CD4-positive, alpha-beta memory T cell (primary cell): ENCODE data around the gene POMP. TPM values are rescaled to one million over a fixed set of nuclear protein-coding genes. Genes with fewer than 3 reads are reported as not detected.

Experiments used
- CTCF ChIA-PET: fragments of 350-600 bp; sonication (Branson Sonifier 250); formaldehyde crosslinking; loops from one replicate; lab custom pipeline; 2021; ENCODE audit warnings: inconsistent platforms; ENCODE audit not compliant: partially characterized antibody; lab: Charles Lee
- POLR2A ChIA-PET: fragments of 350-600 bp; sonication (Branson Sonifier 250); formaldehyde crosslinking; loops from one replicate; lab custom pipeline; 2021; ENCODE audit not compliant: partially characterized antibody; lab: Charles Lee
- DNase-seq, 5 donors: peaks; one replicate each; pipeline versions ENCODE4 v3.0.0 to v3.0.0-alpha.2; 2020 to 2022; ENCODE audit warnings: mixed read lengths in 1 of 5
- H3K27ac ChIP-seq: one replicate; pipeline ENCODE4 v1.7.0; 2013; ENCODE audit warnings: low read depth, low read length
- H3K27me3 ChIP-seq: 2 replicates; pipeline ENCODE4 v1.7.0; 2013; ENCODE audit warnings: mild to moderate bottlenecking, low read length, moderate library complexity; ENCODE audit not compliant: insufficient read depth
- H3K36me3 ChIP-seq: 2 replicates; pipeline ENCODE4 v1.7.0; 2013; ENCODE audit warnings: mild to moderate bottlenecking, low read length, moderate library complexity; ENCODE audit not compliant: insufficient read depth
- H3K4me1 ChIP-seq: 2 replicates; pipeline ENCODE4 v1.7.0; 2013; ENCODE audit warnings: mild to moderate bottlenecking, low read length, moderate library complexity; ENCODE audit not compliant: insufficient read depth
- H3K4me3 ChIP-seq, 2 donors: one replicate each; pipeline ENCODE4 v1.7.0; 2013; ENCODE audit warnings: low read length in 2 of 2, mild to moderate bottlenecking in 1 of 2
- H3K9me3 ChIP-seq, 2 donors: one replicate each; pipeline ENCODE4 v1.7.0; 2013; ENCODE audit warnings: low read length in 2 of 2, control low read depth in 1 of 2; ENCODE audit not compliant: control insufficient read depth in 1 of 2
- H3K27ac Mint-ChIP-seq, 7 donors: one replicate each; pipeline ENCODE4 v1.8.0; 2020 to 2021; ENCODE audit warnings: mixed read lengths in 7 of 7, mild to moderate bottlenecking in 6 of 7, inconsistent platforms in 3 of 7, moderate library complexity in 3 of 7
- H3K27me3 Mint-ChIP-seq, 2 donors: one replicate each; pipeline ENCODE4 v1.8.0; 2020 to 2021; ENCODE audit warnings: mixed read lengths in 2 of 2
- H3K36me3 Mint-ChIP-seq, 2 donors: one replicate each; pipeline ENCODE4 v1.8.0; 2020 to 2021; ENCODE audit warnings: mixed read lengths in 2 of 2, inconsistent platforms in 1 of 2, mild to moderate bottlenecking in 1 of 2
- H3K4me1 Mint-ChIP-seq, 4 donors: one replicate each; pipeline ENCODE4 v1.8.0; 2020 to 2021; ENCODE audit warnings: mixed read lengths in 4 of 4, mild to moderate bottlenecking in 1 of 4
- H3K4me3 Mint-ChIP-seq, 8 donors: one replicate each; pipeline ENCODE4 v1.8.0; 2020 to 2021; ENCODE audit warnings: mixed read lengths in 8 of 8, mild to moderate bottlenecking in 7 of 8, moderate library complexity in 6 of 8, inconsistent platforms in 3 of 8
- H3K9me3 Mint-ChIP-seq, 8 donors: one replicate each; pipeline ENCODE4 v1.8.0; 2020 to 2021; ENCODE audit warnings: mixed read lengths in 8 of 8, mild to moderate bottlenecking in 5 of 8, inconsistent platforms in 3 of 8, moderate library complexity in 1 of 8
- intact Hi-C: fragments of 100-400 bp; cut with micrococcal nuclease; formaldehyde crosslinking; loops from one replicate; pipeline ENCODE4 v1.15.1; 2023
- polyA plus RNA-seq, 2 donors: library from polyadenylated mRNA; unstranded; fragments of 300-500 nt; fragmentation: Illumina TruSeq; gene quantifications; one replicate each; pipeline ENCODE4 v1.2.3, GENCODE V29; 2021
- total RNA-seq, 2 experiments: library from RNA; stranded (reverse); gene quantifications; one replicate each; pipeline ENCODE4 v1.2.3, GENCODE V29; 2021

POMP gene
- total and polyA plus RNA-seq, 4 experiments from 2014 or later: 23.0 to 109 (median 56.1) TPM

DNA sequence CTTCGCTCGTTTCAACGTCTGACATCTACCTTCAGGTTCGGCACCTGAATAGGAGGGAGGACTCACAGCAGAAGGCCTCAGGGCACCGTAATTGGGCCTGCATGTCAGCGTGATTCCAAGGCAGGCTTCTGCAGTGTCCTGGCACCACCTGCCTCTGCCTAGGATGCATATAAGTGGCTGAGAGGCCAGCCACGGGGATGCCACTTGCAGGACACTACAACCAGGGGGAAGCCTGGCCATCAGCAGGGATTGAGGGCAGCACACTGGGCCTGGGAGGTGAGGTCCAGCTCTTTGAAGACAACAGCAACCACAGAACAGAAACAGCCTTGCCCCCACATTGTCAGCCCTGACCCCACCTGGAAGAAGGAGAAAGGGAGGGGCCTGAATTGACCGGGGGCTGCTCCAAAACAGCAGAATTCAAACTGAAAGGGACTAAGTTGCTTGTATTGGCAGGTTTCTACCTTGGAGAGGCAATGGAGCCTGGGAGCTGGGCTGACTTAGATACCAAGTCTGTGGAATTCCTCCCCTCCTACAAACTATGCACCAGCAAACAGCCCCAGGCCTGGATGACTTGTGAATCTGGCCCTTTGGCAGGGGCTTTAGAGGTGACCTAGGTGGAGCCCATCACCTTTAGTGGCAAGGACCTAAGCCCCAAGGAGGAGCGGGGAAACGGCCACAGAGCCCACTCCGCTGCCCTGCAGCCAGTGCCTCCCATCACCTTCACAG lies 34.1 kb upstream of the POMP start:
- Histone ChIP-seq H3K36me3 (no peaks in the 10 kb centered on the region), H3K4me1 (no peaks in the 10 kb centered on the region), H3K27me3 (no peaks in the 10 kb centered on the region), H3K27ac (no peak overlapping the region), H3K9me3 (no peaks in the 10 kb centered on the region), H3K4me3 (no peak overlapping the region)
- DNase-seq: no peak
- peaks cover 0 to 2% of the 10 kb centered on the region in 2 donors for H3K27me3 Mint-ChIP-seq
- ChIA-PET CTCF (no interaction called here), POLR2A (no interaction called here)
- H3K9me3 Mint-ChIP-seq: no peaks in the 10 kb centered on the region
- H3K4me1 Mint-ChIP-seq: peaks cover 0 to 5% (median 2%) of the 10 kb centered on the region in 4 donors
- no peak overlapping the region for H3K27ac Mint-ChIP-seq
- H3K36me3 Mint-ChIP-seq: no peaks in the 10 kb centered on the region
- H3K4me3 Mint-ChIP-seq: no peak overlapping the region
- intact Hi-C loops: no loop called here

DNA sequence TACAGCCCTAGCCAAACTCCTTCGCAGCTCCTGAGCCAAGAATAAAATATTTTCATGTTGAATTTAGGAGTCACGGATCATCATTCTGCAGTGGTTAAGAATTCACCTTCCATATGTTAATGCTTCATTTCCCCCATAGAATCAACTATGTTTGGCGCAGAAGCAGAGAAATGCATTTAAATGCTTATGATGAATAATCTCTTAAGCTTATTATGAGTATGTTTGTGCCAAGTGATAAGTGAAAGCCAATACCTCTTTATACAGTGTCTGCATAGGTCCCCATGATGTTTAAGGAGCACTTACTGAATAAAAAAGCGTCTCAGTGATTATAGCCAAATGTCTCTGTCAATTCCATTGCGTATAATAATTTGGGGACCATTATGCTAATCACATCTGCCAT lies 32.7 kb upstream of the POMP start:
- Mint-ChIP-seq H3K36me3 (no peaks in the 10 kb centered on the region), H3K27ac (no peak overlapping the region), H3K9me3 (no peaks in the 10 kb centered on the region), H3K4me1 (peaks cover 0 to 5% (median 2%) of the 10 kb centered on the region in 4 donors), H3K4me3 (no peak overlapping the region), H3K27me3 (peaks cover 2 to 3% of the 10 kb centered on the region in 2 donors)
- CTCF ChIA-PET: no interaction called here
- Histone ChIP-seq H3K4me1 (no peaks in the 10 kb centered on the region), H3K27me3 (no peaks in the 10 kb centered on the region), H3K36me3 (no peaks in the 10 kb centered on the region), H3K27ac (no peak overlapping the region), H3K4me3 (no peak overlapping the region), H3K9me3 (no peaks in the 10 kb centered on the region)
- intact Hi-C loops: no loop called here
- POLR2A ChIA-PET: no interaction called here
- DNase-seq: no peak

DNA sequence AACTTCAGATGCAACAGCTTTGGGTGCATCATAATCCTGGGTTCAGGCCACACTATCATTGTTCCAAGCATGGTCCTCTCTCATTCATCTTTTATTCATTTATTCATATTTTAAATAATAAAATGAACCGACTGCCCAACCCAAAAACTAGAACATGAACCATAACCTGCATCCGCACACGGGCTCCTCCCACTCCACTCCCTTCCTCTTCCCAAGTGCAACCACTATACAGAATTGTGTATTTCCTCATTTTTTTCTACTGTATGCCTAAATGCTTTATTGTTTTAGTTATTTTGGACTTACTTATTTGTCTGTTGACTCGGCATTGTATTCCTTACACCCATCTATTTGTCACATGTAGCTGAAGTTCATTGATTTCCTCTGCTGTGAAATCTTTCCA lies 30.7 kb upstream of the POMP start:
- H3K9me3 Mint-ChIP-seq: no peaks in the 10 kb centered on the region
- POLR2A ChIA-PET: no interaction called here
- Histone ChIP-seq H3K4me1 (no peaks in the 10 kb centered on the region), H3K9me3 (no peaks in the 10 kb centered on the region), H3K36me3 (no peaks in the 10 kb centered on the region), H3K4me3 (no peak overlapping the region), H3K27ac (no peak overlapping the region), H3K27me3 (no peaks in the 10 kb centered on the region)
- no peak overlapping the region for H3K27ac Mint-ChIP-seq
- no peaks in the 10 kb centered on the region for H3K36me3 Mint-ChIP-seq
- no peak for DNase-seq
- CTCF ChIA-PET: no interaction called here
- H3K4me3 Mint-ChIP-seq: no peak overlapping the region
- intact Hi-C loops: no loop called here
- peaks cover 0 to 5% (median 2%) of the 10 kb centered on the region in 4 donors for H3K4me1 Mint-ChIP-seq
- peaks cover 0 to 3% of the 10 kb centered on the region in 2 donors for H3K27me3 Mint-ChIP-seq

DNA sequence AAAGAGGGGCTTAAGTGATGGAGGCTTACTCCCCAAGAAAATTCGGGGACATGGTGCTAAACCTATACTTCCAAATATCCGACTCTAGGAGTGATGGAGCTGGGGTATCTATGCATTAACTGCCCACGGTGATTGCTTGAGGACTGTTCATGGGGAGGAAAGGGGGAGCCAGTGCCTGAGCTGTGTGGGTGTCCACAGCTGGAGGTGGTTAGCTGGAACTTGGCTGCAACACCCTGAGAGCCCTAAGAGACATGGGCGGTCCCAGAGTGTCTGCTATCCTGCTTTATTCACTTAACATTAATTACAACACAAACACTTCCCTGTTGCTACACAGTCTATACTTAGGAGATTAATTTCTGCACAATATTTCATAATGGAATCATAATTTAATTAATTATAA lies 28.1 kb upstream of the POMP start:
- H3K27ac Mint-ChIP-seq: no peak overlapping the region
- POLR2A ChIA-PET: no interaction called here
- DNase-seq: no peak
- no peaks in the 10 kb centered on the region for H3K4me1 Mint-ChIP-seq
- intact Hi-C loops: loop anchor here (10.0 kb wide), 1 partner anchor 566 kb away; no protein-coding TSS in a partner anchor
- no peaks in the 10 kb centered on the region for H3K36me3 Mint-ChIP-seq
- Histone ChIP-seq H3K9me3 (no peaks in the 10 kb centered on the region), H3K27me3 (no peaks in the 10 kb centered on the region), H3K4me3 (no peak overlapping the region), H3K4me1 (no peaks in the 10 kb centered on the region), H3K27ac (no peak overlapping the region), H3K36me3 (no peaks in the 10 kb centered on the region)
- no peaks in the 10 kb centered on the region for H3K9me3 Mint-ChIP-seq
- H3K27me3 Mint-ChIP-seq: peaks cover 4 to 5% of the 10 kb centered on the region in 2 donors
- no peak overlapping the region for H3K4me3 Mint-ChIP-seq
- CTCF ChIA-PET: no interaction called here

DNA sequence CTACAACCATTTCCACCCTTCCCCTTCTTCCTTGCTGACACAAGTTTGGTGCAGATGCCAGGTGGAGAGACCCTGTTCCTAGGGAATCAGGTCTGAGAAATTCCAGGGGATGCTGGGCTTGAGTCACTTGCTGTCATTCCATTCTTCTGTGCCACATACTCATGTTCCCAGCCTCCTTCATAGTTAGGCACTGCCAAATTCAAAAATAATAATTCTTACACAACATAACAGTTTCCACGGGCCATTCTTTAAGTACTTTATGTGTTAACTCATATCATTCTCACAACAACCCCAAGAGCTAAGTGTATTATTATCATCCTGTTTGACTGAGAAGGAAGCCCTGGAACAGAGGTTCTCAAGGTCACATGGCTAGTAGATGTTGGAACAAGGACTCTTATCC lies 27.1 kb upstream of the POMP start:
- Mint-ChIP-seq H3K4me3 (no peak overlapping the region), H3K9me3 (no peaks in the 10 kb centered on the region), H3K27me3 (peaks cover 8% of the 10 kb centered on the region in 2 donors), H3K27ac (no peak overlapping the region), H3K4me1 (peaks cover 3 to 4% (median 3%) of the 10 kb centered on the region in 4 donors), H3K36me3 (no peaks in the 10 kb centered on the region)
- Histone ChIP-seq H3K4me1 (peaks cover 5% of the 10 kb centered on the region), H3K9me3 (no peaks in the 10 kb centered on the region), H3K27ac (no peak overlapping the region), H3K27me3 (no peaks in the 10 kb centered on the region), H3K4me3 (no peak overlapping the region), H3K36me3 (no peaks in the 10 kb centered on the region)
- DNase-seq: no peak
- intact Hi-C loops: loop anchor here (10.0 kb wide), 1 partner anchor 567 kb away; no protein-coding TSS in a partner anchor
- ChIA-PET CTCF (no interaction called here), POLR2A (no interaction called here)

DNA sequence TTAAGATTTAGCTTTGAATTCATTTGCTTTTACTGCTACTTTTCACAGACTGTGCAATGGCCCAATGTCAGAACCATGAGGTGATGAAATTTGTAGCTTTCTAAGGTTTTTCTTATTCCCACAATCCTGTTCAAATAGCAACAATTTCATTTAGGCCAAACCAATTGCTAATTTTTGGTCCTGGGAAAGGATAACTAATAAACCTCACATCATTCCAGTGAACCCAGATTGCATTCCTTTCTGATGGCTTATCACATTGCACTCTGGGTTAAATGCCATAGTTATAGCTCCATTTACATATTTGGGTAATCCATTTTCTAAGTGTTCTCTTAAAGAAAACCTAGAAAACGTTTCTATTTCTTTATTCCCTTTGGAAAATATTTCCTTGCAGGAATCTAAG lies 22.9 kb upstream of the POMP start:
- H3K4me3 Mint-ChIP-seq: no peak overlapping the region
- DNase-seq: no peak
- no peaks in the 10 kb centered on the region for H3K27me3 ChIP-seq
- no peaks in the 10 kb centered on the region for H3K36me3 Mint-ChIP-seq
- POLR2A ChIA-PET: no interaction called here
- peaks cover 5 to 6% (median 6%) of the 10 kb centered on the region in 4 donors for H3K4me1 Mint-ChIP-seq
- peaks cover 9 to 14% of the 10 kb centered on the region in 2 donors for H3K27me3 Mint-ChIP-seq
- H3K27ac Mint-ChIP-seq: no peak overlapping the region
- H3K27ac ChIP-seq: no peak overlapping the region
- no peak overlapping the region for H3K4me3 ChIP-seq
- H3K4me1 ChIP-seq: peaks cover 9% of the 10 kb centered on the region
- intact Hi-C loops: loop anchor here (10.0 kb wide), 1 partner anchor 571 kb away; no protein-coding TSS in a partner anchor
- CTCF ChIA-PET: interaction anchor here (0.9 to 2.7 kb wide), 5 partner anchors 17 to 806 kb away, joined by 3 to 14 read pairs (median 3); no protein-coding TSS in a partner anchor
- H3K9me3 ChIP-seq: no peaks in the 10 kb centered on the region
- no peaks in the 10 kb centered on the region for H3K36me3 ChIP-seq
- no peaks in the 10 kb centered on the region for H3K9me3 Mint-ChIP-seq

DNA sequence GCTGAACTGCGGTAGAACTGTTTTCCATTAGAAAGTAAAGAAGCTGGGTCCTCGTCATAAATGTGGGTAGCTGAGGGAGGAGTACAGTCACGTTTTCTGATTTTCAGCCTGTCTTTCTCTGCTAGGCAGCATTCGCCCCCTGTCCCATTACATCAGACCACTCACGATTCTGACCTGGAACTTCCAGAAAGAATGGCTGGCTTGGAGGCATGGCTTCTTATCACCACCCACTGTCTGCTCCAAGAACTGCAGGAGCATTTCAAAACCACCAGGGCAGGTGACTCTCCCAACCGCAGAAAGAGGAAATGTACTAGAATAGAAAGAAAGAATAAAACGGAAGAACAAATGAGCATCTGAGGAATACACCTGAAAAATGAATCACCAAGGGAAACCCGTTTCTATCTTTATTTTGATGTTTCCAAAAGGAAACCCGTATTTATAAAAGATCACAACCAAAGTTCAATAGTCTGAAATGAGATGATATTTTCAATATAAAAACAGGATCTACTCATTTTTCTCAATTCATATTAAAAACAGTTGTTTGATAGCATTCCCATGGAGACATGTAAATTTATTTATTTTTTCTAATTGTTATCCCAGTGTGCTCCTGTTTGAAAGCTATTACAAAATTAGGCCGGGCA lies 22.1 kb upstream of the POMP start:
- Mint-ChIP-seq H3K4me3 (peak overlapping the region in 6 of 8 donors; percentile 2 to 69 (median 34)), H3K27ac (peak overlapping the region in 2 of 7 donors; percentile 0 to 1), H3K9me3 (no peaks in the 10 kb centered on the region), H3K4me1 (peaks cover 5 to 6% (median 6%) of the 10 kb centered on the region in 4 donors), H3K36me3 (no peaks in the 10 kb centered on the region), H3K27me3 (peaks cover 12 to 17% of the 10 kb centered on the region in 2 donors)
- Histone ChIP-seq H3K36me3 (no peaks in the 10 kb centered on the region), H3K9me3 (no peaks in the 10 kb centered on the region), H3K4me1 (peaks cover 9% of the 10 kb centered on the region), H3K27me3 (no peaks in the 10 kb centered on the region), H3K27ac (no peak overlapping the region), H3K4me3 (no peak overlapping the region)
- intact Hi-C loops: loop anchor here (10.0 kb wide), 1 partner anchor 572 kb away; no protein-coding TSS in a partner anchor
- CTCF ChIA-PET: interaction anchor here (0.9 to 2.7 kb wide), 4 partner anchors 16 to 807 kb away, joined by 3 to 14 read pairs (median 4); no protein-coding TSS in a partner anchor
- POLR2A ChIA-PET: interaction anchor here (1.1 kb wide), 1 partner anchor 20 kb away, joined by 3 read pairs; no protein-coding TSS in a partner anchor
- peak; percentile 37 to 56 (median 46) for DNase-seq
